Activated CD4-positive, alpha-beta T cell treated with anti-CD3 and anti-CD28 coated beads, Interleukin-2, amount 50 U/mL, for 48 hours (primary cell): Measurements from ENCODE around the gene SLC35F5.
A peak's percentile ranks its signal among the peaks of the same experiment; 100 is the strongest.
"Not testable (repeated sequence)": the region's sequence is repeated elsewhere in the genome, so short reads cannot be mapped to it uniquely, and the experiment has no call there.

Experiments
- DNase-seq, 2 experiments: peaks; one replicate each; pipeline ENCODE4 v3.0.0-alpha.2; 2020

SLC35F5 gene

GRCh38 chr2:113694438-113694837 is 62.0 kb downstream of the SLC35F5 start:
- no peak for DNase-seq

GRCh38 chr2:113692698-113693428 is 63.6 kb downstream of the SLC35F5 start:
- peak; percentile 26 to 43 for DNase-seq

GRCh38 chr2:113690871-113691270 is 65.6 kb downstream of the SLC35F5 start:
- DNase-seq, result not testable (repeated sequence)

- DNase-seq, result no peak
These were observed 69.9 kb downstream of the SLC35F5 start for GRCh38 chr2:113686537-113686936.

- DNase-seq, result no peak
These were observed 71.0 kb downstream of the SLC35F5 start for GRCh38 chr2:113685471-113685870.

GRCh38 chr2:113679457-113679856 is 77.0 kb downstream of the SLC35F5 start:
- DNase-seq, result no peak

GRCh38 chr2:113677330-113677729 is 79.1 kb downstream of the SLC35F5 start:
- DNase-seq, result no peak

GRCh38 chr2:113676623-113677266 is 79.7 kb downstream of the SLC35F5 start:
- DNase-seq, result no peak

- DNase-seq, result no peak
These were observed 80.6 kb downstream of the SLC35F5 start for GRCh38 chr2:113675875-113676274.

- no peak for DNase-seq
These were observed 84.0 kb downstream of the SLC35F5 start for GRCh38 chr2:113672326-113672932.

- DNase-seq, result not testable (repeated sequence)
These were observed 87.4 kb downstream of the SLC35F5 start for GRCh38 chr2:113669013-113669412.

- DNase-seq, result not testable (repeated sequence)
These were observed 91.5 kb downstream of the SLC35F5 start for GRCh38 chr2:113664761-113665533.

GRCh38 chr2:113663285-113664060 is 93.0 kb downstream of the SLC35F5 start:
- DNase-seq, result not testable (repeated sequence)
